Adrenal gland (tissue), 5 donors: ENCODE measurements around the gene OR1M1.

Source experiments
- POLR2A ChIP-seq, 2 donors: fragments of 450-650 bp; IDR thresholded peaks; one replicate each; pipeline ENCODE4 v1.6.1; 2017; ENCODE audit warnings: antibody characterized with exemption in 2 of 2, mild to moderate bottlenecking in 2 of 2, moderate library complexity in 1 of 2
- TF ChIP-seq, protein P1 (sequence below), 6 experiments: fragments of 450-650 bp in 4 of 6; fragments of 200-600 bp in 2 of 6; sonication (generic) in 1 of 6; IDR thresholded peaks; 1 replicate in 5 of 6; 2 replicates in 1 of 6; pipeline versions ENCODE4 v1.5.1 to v1.8.0; 2016 to 2021; ENCODE audit warnings: antibody characterized with exemption in 6 of 6, mild to moderate bottlenecking in 2 of 6, moderate library complexity in 1 of 6
- donor health status: DM: no; HTN: no; CAD: no.

DNA sequence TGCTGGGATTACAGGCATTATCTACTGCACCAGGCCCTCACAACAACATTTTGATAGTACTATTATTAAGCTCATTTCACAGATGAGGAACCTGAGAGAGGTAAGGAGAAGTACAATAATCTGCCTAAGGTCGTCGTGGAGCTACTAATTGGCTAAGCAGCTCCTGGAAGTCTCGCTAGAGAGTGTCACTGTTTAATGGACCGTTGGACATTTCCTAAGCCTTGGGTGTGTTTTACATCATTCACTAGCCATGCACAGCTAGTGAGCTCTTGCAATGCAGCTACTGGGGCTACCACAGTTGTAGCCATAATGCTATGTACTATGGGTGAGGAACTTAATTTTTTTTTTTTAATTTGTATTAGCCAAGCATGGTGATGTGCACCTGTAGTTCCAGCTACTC, 34.0 kb upstream of the OR1M1 start:
- TF ChIP-seq, protein P1, sequence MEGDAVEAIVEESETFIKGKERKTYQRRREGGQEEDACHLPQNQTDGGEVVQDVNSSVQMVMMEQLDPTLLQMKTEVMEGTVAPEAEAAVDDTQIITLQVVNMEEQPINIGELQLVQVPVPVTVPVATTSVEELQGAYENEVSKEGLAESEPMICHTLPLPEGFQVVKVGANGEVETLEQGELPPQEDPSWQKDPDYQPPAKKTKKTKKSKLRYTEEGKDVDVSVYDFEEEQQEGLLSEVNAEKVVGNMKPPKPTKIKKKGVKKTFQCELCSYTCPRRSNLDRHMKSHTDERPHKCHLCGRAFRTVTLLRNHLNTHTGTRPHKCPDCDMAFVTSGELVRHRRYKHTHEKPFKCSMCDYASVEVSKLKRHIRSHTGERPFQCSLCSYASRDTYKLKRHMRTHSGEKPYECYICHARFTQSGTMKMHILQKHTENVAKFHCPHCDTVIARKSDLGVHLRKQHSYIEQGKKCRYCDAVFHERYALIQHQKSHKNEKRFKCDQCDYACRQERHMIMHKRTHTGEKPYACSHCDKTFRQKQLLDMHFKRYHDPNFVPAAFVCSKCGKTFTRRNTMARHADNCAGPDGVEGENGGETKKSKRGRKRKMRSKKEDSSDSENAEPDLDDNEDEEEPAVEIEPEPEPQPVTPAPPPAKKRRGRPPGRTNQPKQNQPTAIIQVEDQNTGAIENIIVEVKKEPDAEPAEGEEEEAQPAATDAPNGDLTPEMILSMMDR (IDR thresholded peaks at IDR 0.05) = no peak
- TF ChIP-seq POLR2A (IDR thresholded peaks at IDR 0.05) = no peak
